ENCODE results near the gene FUBP3. TPM values are rescaled to one million over a fixed set of nuclear protein-coding genes. Genes with fewer than 3 reads are reported as not detected.

The FUBP3 gene
- total and polyA plus RNA-seq, 12 donors: 18.3 to 52.3 (median 39.3) TPM

GRCh38 chr9:130633336-130634190 is 54.2 kb downstream of the FUBP3 start:
- no peak overlapping the region for H3K27ac ChIP-seq
- H3K36me3 ChIP-seq (replicated peaks in 1 of 2): peaks cover 0 to 84% of the 10 kb centered on the region in 2 donors
- H3K4me3 ChIP-seq: no peak overlapping the region
- no peak for TF ChIP-seq CTCF (IDR thresholded peaks at IDR 0.05)
- TF ChIP-seq POLR2A (IDR thresholded peaks at IDR 0.05): no peak
- H3K27me3 ChIP-seq: no peaks in the 10 kb centered on the region
- no peak for DNase-seq
- intact Hi-C loops (cut with DNase I): no loop called here
- no peaks in the 10 kb centered on the region for H3K4me1 ChIP-seq (replicated peaks in 1 of 2)
- 92 to 95% (median 94%) methylated on average over 24 to 25 of the region's 25 CpGs for WGBS, 4 donors
- no peaks in the 10 kb centered on the region for H3K9me3 ChIP-seq (replicated peaks in 1 of 3)

GRCh38 chr9:130634191-130634768 is 54.9 kb downstream of the FUBP3 start:
- H3K27me3 ChIP-seq: no peaks in the 10 kb centered on the region
- TF ChIP-seq CTCF (IDR thresholded peaks at IDR 0.05): no peak
- no peak for TF ChIP-seq POLR2A (IDR thresholded peaks at IDR 0.05)
- intact Hi-C loops (cut with DNase I): no loop called here
- H3K27ac ChIP-seq: no peak overlapping the region
- 91 to 98% (median 94%) methylated on average over 7 to 14 of the region's 14 CpGs for WGBS, 4 donors
- no peaks in the 10 kb centered on the region for H3K9me3 ChIP-seq (replicated peaks in 1 of 3)
- DNase-seq: no peak
- no peaks in the 10 kb centered on the region for H3K4me1 ChIP-seq (replicated peaks in 1 of 2)
- no peak overlapping the region for H3K4me3 ChIP-seq
- peaks cover 0 to 79% of the 10 kb centered on the region in 2 donors for H3K36me3 ChIP-seq (replicated peaks in 1 of 2)

GRCh38 chr9:130634801-130635200 is 55.4 kb downstream of the FUBP3 start:
- DNase-seq: no peak
- no peak overlapping the region for H3K27ac ChIP-seq
- intact Hi-C loops (cut with DNase I): no loop called here
- H3K9me3 ChIP-seq (replicated peaks in 1 of 3): no peaks in the 10 kb centered on the region
- H3K36me3 ChIP-seq (replicated peaks in 1 of 2): peaks cover 0 to 74% of the 10 kb centered on the region in 2 donors
- no peak overlapping the region for H3K4me3 ChIP-seq
- no peak for TF ChIP-seq POLR2A (IDR thresholded peaks at IDR 0.05)
- TF ChIP-seq CTCF (IDR thresholded peaks at IDR 0.05): no peak
- H3K4me1 ChIP-seq (replicated peaks in 1 of 2): no peaks in the 10 kb centered on the region
- H3K27me3 ChIP-seq: no peaks in the 10 kb centered on the region
- 91 to 97% (median 95%) methylated on average over 8 of the region's 8 CpGs for WGBS, 4 donors

GRCh38 chr9:130635306-130635705 is 55.9 kb downstream of the FUBP3 start:
- Histone ChIP-seq H3K27me3 (no peaks in the 10 kb centered on the region), H3K4me3 (no peak overlapping the region), H3K9me3 (replicated peaks in 1 of 3) (no peaks in the 10 kb centered on the region), H3K36me3 (replicated peaks in 1 of 2) (peaks cover 0 to 69% of the 10 kb centered on the region in 2 donors), H3K27ac (no peak overlapping the region), H3K4me1 (replicated peaks in 1 of 2) (no peaks in the 10 kb centered on the region)
- intact Hi-C loops (cut with DNase I): no loop called here
- TF ChIP-seq POLR2A (IDR thresholded peaks at IDR 0.05): no peak
- no peak for TF ChIP-seq CTCF (IDR thresholded peaks at IDR 0.05)
- DNase-seq: no peak
- 94 to 100% (median 99%) methylated on average over 1 to 6 of the region's 6 CpGs for WGBS, 4 donors

All from adrenal gland (tissue), 12 donors.